HG03521 (cell line): ENCODE data around the gene SRGAP2C.
"Not testable (repeated sequence)": the region's sequence is repeated elsewhere in the genome, so short reads cannot be mapped to it uniquely, and the experiment has no call there.

Source experiments
- ATAC-seq: cut with Tn5 transposase; IDR thresholded peaks from one replicate; pipeline ENCODE4 v1.9.1; 2021; ENCODE audit warnings: mild to moderate bottlenecking, moderate library complexity; ENCODE audit not compliant: unreplicated experiment

The SRGAP2C gene

GRCh38 chr1:121324726-121325125 is 140.0 kb downstream of the SRGAP2C start:
- ATAC-seq, result not testable (repeated sequence)

- not testable (repeated sequence) for ATAC-seq
These were observed 147.4 kb downstream of the SRGAP2C start for GRCh38 chr1:121332141-121332540.

GRCh38 chr1:121332599-121333562 is 148.1 kb downstream of the SRGAP2C start:
- ATAC-seq, result not testable (repeated sequence)

GRCh38 chr1:121337958-121338357 is 153.2 kb downstream of the SRGAP2C start:
- ATAC-seq, result not testable (repeated sequence)

- not testable (repeated sequence) for ATAC-seq
These were observed 154.8 kb downstream of the SRGAP2C start for GRCh38 chr1:121339611-121340010.

- ATAC-seq, result not testable (repeated sequence)
These were observed 158.6 kb downstream of the SRGAP2C start for GRCh38 chr1:121343311-121343906.

- ATAC-seq, result not testable (repeated sequence)
These were observed 159.6 kb downstream of the SRGAP2C start for GRCh38 chr1:121344355-121344754.

- ATAC-seq, result not testable (repeated sequence)
These were observed 161.9 kb downstream of the SRGAP2C start for GRCh38 chr1:121346654-121347053.

- not testable (repeated sequence) for ATAC-seq
These were observed 162.7 kb downstream of the SRGAP2C start for GRCh38 chr1:121347476-121347875.

- not testable (repeated sequence) for ATAC-seq
These were observed 163.3 kb downstream of the SRGAP2C start for GRCh38 chr1:121348115-121348514.

- not testable (repeated sequence) for ATAC-seq
These were observed 164.7 kb downstream of the SRGAP2C start for GRCh38 chr1:121349332-121349967.

- not testable (repeated sequence) for ATAC-seq
These were observed 171.1 kb downstream of the SRGAP2C start for GRCh38 chr1:121355711-121356420.

- not testable (repeated sequence) for ATAC-seq
These were observed 172.0 kb downstream of the SRGAP2C start for GRCh38 chr1:121356819-121357218.

GRCh38 chr1:121360531-121360930 is 175.8 kb downstream of the SRGAP2C start:
- ATAC-seq, result not testable (repeated sequence)

- ATAC-seq, result not testable (repeated sequence)
These were observed 176.9 kb downstream of the SRGAP2C start for GRCh38 chr1:121361451-121362233.

GRCh38 chr1:121362234-121362883 is 177.6 kb downstream of the SRGAP2C start:
- not testable (repeated sequence) for ATAC-seq

GRCh38 chr1:121365316-121365715 is 180.5 kb downstream of the SRGAP2C start:
- not testable (repeated sequence) for ATAC-seq

GRCh38 chr1:121365723-121366122 is 180.9 kb downstream of the SRGAP2C start:
- not testable (repeated sequence) for ATAC-seq

- not testable (repeated sequence) for ATAC-seq
These were observed 181.4 kb downstream of the SRGAP2C start for GRCh38 chr1:121366171-121366570.
